Right lobe of liver (tissue), 6 donors: ENCODE measurements around the gene ICOSLG. TPM values are rescaled to one million over a fixed set of nuclear protein-coding genes. Genes with fewer than 3 reads are reported as not detected.
"Not testable (repeated sequence)": the region's sequence is repeated elsewhere in the genome, so short reads cannot be mapped to it uniquely, and the experiment has no call there.

Source experiments
- ATAC-seq, 4 donors: fragments of 200-7000 bp; cut with Tn5 transposase; one replicate each; pipeline ENCODE4 v1.9.1; 2020; ENCODE audit warnings: mild to moderate bottlenecking in 4 of 4, moderate library complexity in 4 of 4
- DNase-seq, 3 donors: peaks; one replicate each; pipeline ENCODE4 v3.0.0-alpha.2; 2020
- H3K27ac ChIP-seq, 3 donors: fragments of 200-600 bp; one replicate each; pipeline ENCODE4 v1.8.0; 2022
- H3K27me3 ChIP-seq, 2 donors: fragments of 200-600 bp; one replicate each; pipeline ENCODE4 v1.8.0; 2022
- H3K36me3 ChIP-seq, 4 donors: fragments of 200-600 bp; sonication (generic) in 1 of 4; one replicate each; pipeline versions ENCODE4 v1.5.1 to v1.8.0; 2017 to 2022; ENCODE audit warnings: control low read depth in 1 of 4
- H3K4me1 ChIP-seq, 4 donors: fragments of 200-600 bp; sonication (generic) in 1 of 4; one replicate each; pipeline versions ENCODE4 v1.5.1 to v1.8.0; 2017 to 2022; ENCODE audit warnings: control low read depth in 1 of 4
- H3K4me3 ChIP-seq, 3 donors: fragments of 200-600 bp; one replicate each; pipeline ENCODE4 v1.8.0; 2022
- H3K9me3 ChIP-seq, 4 donors: fragments of 200-600 bp; sonication (generic) in 1 of 4; one replicate each; pipeline versions ENCODE4 v1.5.1 to v1.8.0; 2017 to 2022; ENCODE audit warnings: control low read depth in 1 of 4
- CTCF ChIP-seq, 4 donors: fragments of 200-600 bp in 3 of 4; fragments of 450-650 bp in 1 of 4; IDR thresholded peaks; one replicate each; pipeline versions ENCODE4 v1.5.1 to v1.8.0; 2016 to 2022; ENCODE audit warnings: antibody characterized with exemption in 4 of 4, mild to moderate bottlenecking in 2 of 4
- POLR2A ChIP-seq: fragments of 450-650 bp; IDR thresholded peaks from one replicate; pipeline ENCODE4 v1.6.1; 2017; ENCODE audit warnings: antibody characterized with exemption, mild to moderate bottlenecking
- WGBS: methylation state at CpG from one replicate; pipeline ENCODE4 v1.1.6; 2018; ENCODE audit warnings: low coverage, low lambda C conversion rate; ENCODE audit not compliant: insufficient coverage; ENCODE audit errors: missing lambda C conversion rate; 5-methylcytosine and 5-hydroxymethylcytosine counted together
- intact Hi-C, 2 donors: fragments of 100-400 bp; cut with DNase I; formaldehyde crosslinking; loops; one replicate each; pipeline versions ENCODE4 v1.11.2 to v1.14.1; 2022
- long read RNA-seq: library from polyadenylated mRNA; unstranded; transcript quantifications from one replicate; pipeline ENCODE4 v2.0.0, GENCODE V29; 2019
- total RNA-seq, 6 experiments: library from RNA; depleted of rRNA in 2 of 6; stranded (reverse); fragments of >200 nt in 2 of 6; fragmentation: NEBNext Ultra II Directional in 3 of 6; extraction: Animal tissue kit (Norgen Biotek cat#: 25700) in 3 of 6; gene quantifications; one replicate each; pipeline versions ENCODE4 v1.1.0 to v1.2.4, GENCODE V29; 2016 to 2023
- donor health status: DM: no; HTN: yes; CAD: no.
- donor health status: DM: no; HTN: no; CAD: no.
- donor health status: DM: no; HTN: no; CAD: no.
- donor health status: DM: no; HTN: yes; CAD: no.
- donor health status: DM: no; HTN: yes; CAD: no.

The ICOSLG gene
- 1 to 10 TPM; 1.1 to 2.7 (median 1.7) TPM for total RNA-seq
- long read RNA-seq, partial matches to known transcripts, result 0 of 1 reads
- long read RNA-seq, other reads (novel, unspliced or antisense), result 1 of 1 reads

- H3K27me3 ChIP-seq, H3K4me3 ChIP-seq, DNase-seq, H3K36me3 ChIP-seq, H3K27ac ChIP-seq, H3K4me1 ChIP-seq, H3K9me3 ChIP-seq, intact Hi-C loops: not testable (repeated sequence)
- no CpG with 5 or more reads among the region's 53 CpGs for WGBS
- peak; percentile 76 to 90 (median 86) for ATAC-seq
Observed at GRCh38 chr21:44240842-44241241, at the start of gene ICOSLG. Gene ICOSLG, minus strand, starts transcription at chr21:44240943. Its CDS starts 126 bp downstream, at chr21:44240817.

GRCh38 chr21:44289381-44290010, 48.8 kb upstream of the ICOSLG start:
- no peak overlapping the region for H3K4me3 ChIP-seq
- no peaks in the 10 kb centered on the region for H3K9me3 ChIP-seq
- 80% methylated on average over 3 of the region's 24 CpGs for WGBS
- TF ChIP-seq CTCF (IDR thresholded peaks at IDR 0.05), result no peak
- no peak for TF ChIP-seq POLR2A
- DNase-seq (peak in 1 of 3 donors; percentile 14), ATAC-seq (no peak)
- intact Hi-C loops, result no loop called here
- H3K27ac ChIP-seq, result no peak overlapping the region
- no peaks in the 10 kb centered on the region for H3K36me3 ChIP-seq
- peaks cover 0 to 3% (median 0%) of the 10 kb centered on the region in 4 donors for H3K4me1 ChIP-seq
- H3K27me3 ChIP-seq, result no peaks in the 10 kb centered on the region

- DNase-seq (no peak), ATAC-seq (no peak)
- H3K27me3 ChIP-seq, result no peaks in the 10 kb centered on the region
- intact Hi-C loops, result no loop called here
- no peaks in the 10 kb centered on the region for H3K9me3 ChIP-seq
- peaks cover 0 to 3% (median 0%) of the 10 kb centered on the region in 4 donors for H3K4me1 ChIP-seq
- H3K36me3 ChIP-seq, result no peaks in the 10 kb centered on the region
- H3K4me3 ChIP-seq, result no peak overlapping the region
- TF ChIP-seq CTCF (IDR thresholded peaks at IDR 0.05), result no peak
- no peak for TF ChIP-seq POLR2A
- H3K27ac ChIP-seq, result no peak overlapping the region
- WGBS, result 76% methylated on average over 3 of the region's 23 CpGs
Observed at GRCh38 chr21:44288251-44289110, 47.7 kb upstream of the ICOSLG start.

- TF ChIP-seq CTCF (IDR thresholded peaks at IDR 0.05), result no peak
- no peak for TF ChIP-seq POLR2A
- peak in 2 of 3 donors; percentile 14 to 49 for DNase-seq
- H3K4me3 ChIP-seq, result no peak overlapping the region
- H3K4me1 ChIP-seq, result peaks cover 0 to 3% (median 0%) of the 10 kb centered on the region in 4 donors
- no peak overlapping the region for H3K27ac ChIP-seq
- H3K9me3 ChIP-seq, result no peaks in the 10 kb centered on the region
- no peaks in the 10 kb centered on the region for H3K27me3 ChIP-seq
- intact Hi-C loops, result no loop called here
- H3K36me3 ChIP-seq, result no peaks in the 10 kb centered on the region
- no peak for ATAC-seq
- WGBS, result no CpG with 5 or more reads among the region's 31 CpGs
Observed at GRCh38 chr21:44286716-44287632, 46.2 kb upstream of the ICOSLG start.
